GM19240 (cell line): ENCODE data around the gene GLTP.

Source experiments
- DNase-seq: peaks from one replicate; pipeline ENCODE4 v3.0.0; 2011; ENCODE audit warnings: low spot score; ENCODE audit not compliant: insufficient read length

The GLTP gene

GRCh38 chr12:109822951-109823411 lies 57.4 kb downstream of the GLTP start:
- DNase-seq: no peak

GRCh38 chr12:109822416-109822815 lies 57.9 kb downstream of the GLTP start:
- DNase-seq: no peak

- DNase-seq: no peak
Observed at GRCh38 chr12:109821968-109822367, 58.4 kb downstream of the GLTP start.

- DNase-seq: no peak
Observed at GRCh38 chr12:109820816-109821381, 59.4 kb downstream of the GLTP start.

GRCh38 chr12:109818905-109819500 lies 61.3 kb downstream of the GLTP start:
- no peak for DNase-seq

GRCh38 chr12:109818253-109818652 lies 62.1 kb downstream of the GLTP start:
- no peak for DNase-seq

- DNase-seq: no peak
Observed at GRCh38 chr12:109817627-109818231, 62.6 kb downstream of the GLTP start.

- no peak for DNase-seq
Observed at GRCh38 chr12:109816870-109817269, 63.5 kb downstream of the GLTP start.

GRCh38 chr12:109815757-109816617 lies 64.4 kb downstream of the GLTP start:
- DNase-seq: no peak

GRCh38 chr12:109815225-109815624 lies 65.1 kb downstream of the GLTP start:
- no peak for DNase-seq

GRCh38 chr12:109814600-109815150 lies 65.7 kb downstream of the GLTP start:
- no peak for DNase-seq

GRCh38 chr12:109813810-109814416 lies 66.4 kb downstream of the GLTP start:
- DNase-seq: no peak

GRCh38 chr12:109811624-109811995 lies 68.7 kb downstream of the GLTP start:
- no peak for DNase-seq

GRCh38 chr12:109810954-109811623 lies 69.3 kb downstream of the GLTP start:
- DNase-seq: no peak

- DNase-seq: no peak
Observed at GRCh38 chr12:109808876-109809646, 71.3 kb downstream of the GLTP start.

GRCh38 chr12:109807954-109808643 lies 72.2 kb downstream of the GLTP start:
- no peak for DNase-seq

- DNase-seq: peak; percentile 80
Observed at GRCh38 chr12:109804820-109805761, 75.2 kb downstream of the GLTP start.

GRCh38 chr12:109803678-109804077 lies 76.7 kb downstream of the GLTP start:
- no peak for DNase-seq
